CD14-positive monocyte (primary cell): Measurements from ENCODE around the gene LDB3. TPM values are rescaled to one million over a fixed set of nuclear protein-coding genes. Genes with fewer than 3 reads are reported as not detected.

Experiments
- DNase-seq, 3 donors: peaks; one replicate each; pipeline ENCODE4 v3.0.0-alpha.2; 2011 to 2022
- H2AFZ ChIP-seq: 2 replicates; pipeline ENCODE4 v1.6.0; 2012; ENCODE audit warnings: mild to moderate bottlenecking, low read depth, low read length, inconsistent platforms; ENCODE audit not compliant: insufficient read depth, poor library complexity, severe bottlenecking
- H3K27ac ChIP-seq, 2 donors: 1 replicate in 1 of 2; 2 replicates in 1 of 2; pipeline ENCODE4 v1.5.1; 2012 to 2013; ENCODE audit warnings: low read length in 2 of 2, control low read depth in 1 of 2, inconsistent platforms in 1 of 2, low read depth in 1 of 2, mild to moderate bottlenecking in 1 of 2
- H3K27me3 ChIP-seq, 2 donors: one replicate each; pipeline versions ENCODE4 v1.6.0 to v1.6.1; 2011 to 2013; ENCODE audit warnings: low read length in 2 of 2; ENCODE audit not compliant: control insufficient read depth in 2 of 2, insufficient read depth in 2 of 2
- H3K36me3 ChIP-seq, 2 donors: replicated peaks in 1 of 2; 1 replicate in 1 of 2; 2 replicates in 1 of 2; pipeline versions ENCODE4 v1.5.1 to v1.6.1; 2012 to 2013; ENCODE audit warnings: low read length in 2 of 2, control low read depth in 1 of 2, inconsistent platforms in 1 of 2, mild to moderate bottlenecking in 1 of 2; ENCODE audit not compliant: insufficient read depth in 2 of 2, control insufficient read depth in 1 of 2
- H3K4me1 ChIP-seq, 2 donors: 1 replicate in 1 of 2; 2 replicates in 1 of 2; pipeline versions ENCODE4 v1.5.1 to v1.6.1; 2012 to 2013; ENCODE audit warnings: low read length in 2 of 2, control low read depth in 1 of 2, inconsistent platforms in 1 of 2, mild to moderate bottlenecking in 1 of 2, moderate library complexity in 1 of 2; ENCODE audit not compliant: insufficient read depth in 2 of 2, control insufficient read depth in 1 of 2
- H3K4me2 ChIP-seq: replicated peaks from 2 replicates; pipeline ENCODE3; 2012; ENCODE audit warnings: low read length, moderate library complexity, mild to moderate bottlenecking; ENCODE audit not compliant: poor library complexity, severe bottlenecking; ENCODE audit errors: extremely low read depth
- H3K4me3 ChIP-seq, 3 experiments: fragments of 200-600 bp in 1 of 3; sonication (generic) in 1 of 3; replicated peaks in 1 of 3; 1 replicate in 2 of 3; 2 replicates in 1 of 3; pipeline ENCODE4 v1.5.1; 2011 to 2013; ENCODE audit warnings: low read length in 3 of 3, mild to moderate bottlenecking in 3 of 3, control low read depth in 2 of 3, low read depth in 2 of 3, inconsistent platforms in 1 of 3, moderate library complexity in 1 of 3
- H3K79me2 ChIP-seq: 2 replicates; pipeline ENCODE4 v1.6.0; 2012; ENCODE audit warnings: mild to moderate bottlenecking, control low read depth, inconsistent platforms, low read length, moderate library complexity; ENCODE audit not compliant: insufficient read depth
- H3K9ac ChIP-seq: 2 replicates; pipeline ENCODE4 v1.6.0; 2017; ENCODE audit warnings: low read length, mild to moderate bottlenecking; ENCODE audit not compliant: insufficient read depth, poor library complexity, severe bottlenecking
- H3K9me3 ChIP-seq, 2 donors: replicated peaks in 1 of 2; 1 replicate in 1 of 2; 2 replicates in 1 of 2; pipeline versions ENCODE4 v1.5.1 to v1.6.1; 2012 to 2013; ENCODE audit warnings: low read length in 2 of 2, control low read depth in 1 of 2; ENCODE audit not compliant: control insufficient read depth in 1 of 2, insufficient read depth in 1 of 2
- H4K20me1 ChIP-seq: 2 replicates; pipeline ENCODE4 v1.6.0; 2012; ENCODE audit warnings: mild to moderate bottlenecking, low read length, control low read depth, moderate library complexity; ENCODE audit not compliant: insufficient read depth
- H3K27ac Mint-ChIP-seq, 7 donors: one replicate each; pipeline ENCODE4 v1.8.0; 2020; ENCODE audit warnings: mild to moderate bottlenecking in 7 of 7, mixed read lengths in 7 of 7, moderate library complexity in 6 of 7, inconsistent platforms in 2 of 7
- H3K27me3 Mint-ChIP-seq, 3 donors: one replicate each; pipeline ENCODE4 v1.8.0; 2021 to 2022; ENCODE audit warnings: low read depth in 3 of 3, mild to moderate bottlenecking in 3 of 3, mixed read lengths in 3 of 3, moderate library complexity in 3 of 3, inconsistent platforms in 1 of 3
- H3K36me3 Mint-ChIP-seq, 2 donors: one replicate each; pipeline ENCODE4 v1.8.0; 2020; ENCODE audit warnings: mixed read lengths in 2 of 2, inconsistent platforms in 1 of 2, mild to moderate bottlenecking in 1 of 2
- H3K4me1 Mint-ChIP-seq: one replicate; pipeline ENCODE4 v1.8.0; 2020; ENCODE audit warnings: mild to moderate bottlenecking, mixed read lengths
- H3K4me3 Mint-ChIP-seq, 2 donors: one replicate each; pipeline ENCODE4 v1.8.0; 2020; ENCODE audit warnings: mild to moderate bottlenecking in 2 of 2, mixed read lengths in 2 of 2, moderate library complexity in 1 of 2
- H3K9me3 Mint-ChIP-seq, 7 donors: one replicate each; pipeline ENCODE4 v1.8.0; 2020 to 2022; ENCODE audit warnings: mixed read lengths in 7 of 7, mild to moderate bottlenecking in 6 of 7, moderate library complexity in 6 of 7, inconsistent platforms in 2 of 7
- WGBS: methylation state at CpG from one replicate; pipeline ENCODE4 v1.1.5; 2013; ENCODE audit warnings: missing lambda C conversion rate; ENCODE audit not compliant: insufficient coverage; 5-methylcytosine and 5-hydroxymethylcytosine counted together
- intact Hi-C, 2 donors: fragments of 100-400 bp; cut with micrococcal nuclease; formaldehyde crosslinking; loops; one replicate each; pipeline versions ENCODE4 v1.15.0 to v1.15.1; 2023
- polyA minus RNA-seq: library from RNA; depleted of rRNA, polyadenylated mRNA; stranded (reverse); fragments of >200 nt; gene quantifications from 2 replicates; pipeline ENCODE4 v1.2.3, GENCODE V29; 2012
- polyA plus RNA-seq, 3 donors: library from polyadenylated mRNA; depleted of rRNA in 1 of 3; unstranded in 2 of 3; stranded (reverse) in 1 of 3; fragments of 300-500 nt in 2 of 3; fragments of >200 nt in 1 of 3; fragmentation: Illumina TruSeq in 2 of 3; gene quantifications; 1 replicate in 2 of 3; 2 replicates in 1 of 3; pipeline ENCODE4 v1.2.3, GENCODE V29; 2012 to 2021
- total RNA-seq, 12 experiments: library from RNA in 1 of 12; stranded (reverse) in 1 of 12; fragments of 120-200 nt in 1 of 12; gene quantifications; one replicate each; pipeline ENCODE4 v1.2.4 and lab custom pipeline; 2013 to 2026; ENCODE audit warnings: mixed read lengths in 6 of 12, inconsistent platforms in 1 of 12
- TF ChIP-seq, protein P1 (sequence below): fragments of 200-600 bp; IDR thresholded peaks from one replicate; pipeline ENCODE4 v1.8.0; 2022; ENCODE audit warnings: antibody characterized with exemption, mild to moderate bottlenecking

LDB3 gene, protein sequence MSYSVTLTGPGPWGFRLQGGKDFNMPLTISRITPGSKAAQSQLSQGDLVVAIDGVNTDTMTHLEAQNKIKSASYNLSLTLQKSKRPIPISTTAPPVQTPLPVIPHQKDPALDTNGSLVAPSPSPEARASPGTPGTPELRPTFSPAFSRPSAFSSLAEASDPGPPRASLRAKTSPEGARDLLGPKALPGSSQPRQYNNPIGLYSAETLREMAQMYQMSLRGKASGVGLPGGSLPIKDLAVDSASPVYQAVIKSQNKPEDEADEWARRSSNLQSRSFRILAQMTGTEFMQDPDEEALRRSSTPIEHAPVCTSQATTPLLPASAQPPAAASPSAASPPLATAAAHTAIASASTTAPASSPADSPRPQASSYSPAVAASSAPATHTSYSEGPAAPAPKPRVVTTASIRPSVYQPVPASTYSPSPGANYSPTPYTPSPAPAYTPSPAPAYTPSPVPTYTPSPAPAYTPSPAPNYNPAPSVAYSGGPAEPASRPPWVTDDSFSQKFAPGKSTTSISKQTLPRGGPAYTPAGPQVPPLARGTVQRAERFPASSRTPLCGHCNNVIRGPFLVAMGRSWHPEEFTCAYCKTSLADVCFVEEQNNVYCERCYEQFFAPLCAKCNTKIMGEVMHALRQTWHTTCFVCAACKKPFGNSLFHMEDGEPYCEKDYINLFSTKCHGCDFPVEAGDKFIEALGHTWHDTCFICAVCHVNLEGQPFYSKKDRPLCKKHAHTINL
- total RNA-seq (2013) = 0.08 TPM
- polyA plus RNA-seq = not detected
- not detected in 2 replicates for polyA minus RNA-seq
- 0 to 0.75 (median 0) reads per million in 11 experiments for total RNA-seq (lab: John Stamatoyannopoulos, UW)

DNA sequence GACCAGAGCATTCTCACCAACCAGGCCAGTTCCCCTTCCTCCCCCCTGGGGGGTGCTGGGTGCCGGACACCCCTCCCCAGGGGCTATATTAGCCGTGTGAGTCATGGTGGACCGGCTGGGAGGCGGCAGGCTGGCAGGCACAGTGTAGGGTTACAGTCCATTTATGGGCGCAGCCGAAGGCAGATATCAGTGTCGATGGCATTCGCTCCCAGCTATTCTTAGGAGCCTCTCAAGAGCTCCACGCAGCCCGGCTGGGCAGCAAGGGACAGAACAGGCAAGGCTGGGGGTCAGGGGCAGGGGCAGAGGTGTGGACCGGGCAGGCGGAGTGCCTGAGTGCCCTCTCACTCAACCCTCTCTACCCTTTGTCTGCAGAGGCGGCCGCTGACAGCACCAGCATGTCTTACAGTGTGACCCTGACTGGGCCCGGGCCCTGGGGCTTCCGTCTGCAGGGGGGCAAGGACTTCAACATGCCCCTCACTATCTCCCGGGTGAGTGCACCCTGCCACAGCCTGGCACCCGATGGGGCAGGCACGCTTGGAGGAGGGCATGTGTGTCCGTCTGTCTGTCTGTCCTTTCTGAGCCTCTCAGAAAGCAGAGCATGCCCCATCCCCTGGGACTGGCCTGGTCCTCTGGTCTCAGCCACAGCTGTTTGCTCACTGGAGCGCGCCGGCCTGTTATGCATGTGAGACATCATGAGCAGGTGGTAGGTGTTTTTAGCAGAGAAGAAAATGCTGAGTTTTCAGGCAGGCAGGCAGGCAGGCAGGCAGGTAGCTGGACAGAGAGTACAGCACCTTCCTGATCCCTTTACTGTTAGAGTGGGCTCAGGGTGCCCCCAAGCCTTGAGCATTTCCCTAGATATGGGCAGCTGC is at the start of gene LDB3:
Gene LDB3, plus strand, starts transcription at position 215 of the 869 bp plus-strand sequence. Its CDS starts 181 bp downstream, at position 396.
- no peaks in the 10 kb centered on the region for H3K36me3 ChIP-seq
- H3K27me3 ChIP-seq = no peaks in the 10 kb centered on the region
- no peaks in the 10 kb centered on the region for H4K20me1 ChIP-seq
- 87% methylated on average over 21 of the region's 23 CpGs for WGBS
- H3K9me3 Mint-ChIP-seq = no peaks in the 10 kb centered on the region
- H3K27ac ChIP-seq = no peak within 1 kb of the TSS
- H3K9me3 ChIP-seq = no peaks in the 10 kb centered on the region
- no peak within 1 kb of the TSS for H3K4me2 ChIP-seq
- TF ChIP-seq, protein P1, sequence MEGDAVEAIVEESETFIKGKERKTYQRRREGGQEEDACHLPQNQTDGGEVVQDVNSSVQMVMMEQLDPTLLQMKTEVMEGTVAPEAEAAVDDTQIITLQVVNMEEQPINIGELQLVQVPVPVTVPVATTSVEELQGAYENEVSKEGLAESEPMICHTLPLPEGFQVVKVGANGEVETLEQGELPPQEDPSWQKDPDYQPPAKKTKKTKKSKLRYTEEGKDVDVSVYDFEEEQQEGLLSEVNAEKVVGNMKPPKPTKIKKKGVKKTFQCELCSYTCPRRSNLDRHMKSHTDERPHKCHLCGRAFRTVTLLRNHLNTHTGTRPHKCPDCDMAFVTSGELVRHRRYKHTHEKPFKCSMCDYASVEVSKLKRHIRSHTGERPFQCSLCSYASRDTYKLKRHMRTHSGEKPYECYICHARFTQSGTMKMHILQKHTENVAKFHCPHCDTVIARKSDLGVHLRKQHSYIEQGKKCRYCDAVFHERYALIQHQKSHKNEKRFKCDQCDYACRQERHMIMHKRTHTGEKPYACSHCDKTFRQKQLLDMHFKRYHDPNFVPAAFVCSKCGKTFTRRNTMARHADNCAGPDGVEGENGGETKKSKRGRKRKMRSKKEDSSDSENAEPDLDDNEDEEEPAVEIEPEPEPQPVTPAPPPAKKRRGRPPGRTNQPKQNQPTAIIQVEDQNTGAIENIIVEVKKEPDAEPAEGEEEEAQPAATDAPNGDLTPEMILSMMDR = no peak
- no peaks in the 10 kb centered on the region for H3K4me1 Mint-ChIP-seq
- intact Hi-C loops = no loop called here
- H3K27ac Mint-ChIP-seq = no peak within 1 kb of the TSS
- no peaks in the 10 kb centered on the region for H3K79me2 ChIP-seq
- H3K27me3 Mint-ChIP-seq = peaks cover 0 to 8% (median 3%) of the 10 kb centered on the region in 3 donors
- H3K36me3 Mint-ChIP-seq = no peaks in the 10 kb centered on the region
- H3K9ac ChIP-seq = no peak within 1 kb of the TSS
- no peak within 1 kb of the TSS for H2AFZ ChIP-seq
- H3K4me3 Mint-ChIP-seq = no peak within 1 kb of the TSS
- DNase-seq = no peak
- no peaks in the 10 kb centered on the region for H3K4me1 ChIP-seq
- H3K4me3 ChIP-seq = no peak within 1 kb of the TSS

GRCh38 chr10:86628311-86628710 is 40.0 kb upstream of the LDB3 start:
- Histone ChIP-seq H3K4me1 (no peaks in the 10 kb centered on the region), H3K4me2 (no peak overlapping the region), H3K36me3 (no peaks in the 10 kb centered on the region), H3K4me3 (no peak overlapping the region), H3K79me2 (no peaks in the 10 kb centered on the region), H2AFZ (no peak overlapping the region), H3K9me3 (peaks cover 0 to 7% of the 10 kb centered on the region in 2 donors), H3K27ac (no peak overlapping the region), H3K9ac (no peak overlapping the region), H4K20me1 (no peaks in the 10 kb centered on the region), H3K27me3 (peaks cover 13 to 28% of the 10 kb centered on the region in 2 donors)
- DNase-seq = no peak
- H3K4me1 Mint-ChIP-seq = peaks cover 2% of the 10 kb centered on the region
- no peak overlapping the region for H3K27ac Mint-ChIP-seq
- intact Hi-C loops = no loop called here
- WGBS = 100% methylated on average over 1 of the region's 2 CpGs
- TF ChIP-seq, protein P1 = no peak
- no peaks in the 10 kb centered on the region for H3K36me3 Mint-ChIP-seq
- H3K4me3 Mint-ChIP-seq = no peak overlapping the region
- peaks cover 0 to 2% (median 0%) of the 10 kb centered on the region in 7 donors for H3K9me3 Mint-ChIP-seq
- H3K27me3 Mint-ChIP-seq = peaks cover 38 to 45% (median 40%) of the 10 kb centered on the region in 3 donors
